HepG2 (cell line): ENCODE data around the gene UNC5CL. TPM values are rescaled to one million over a fixed set of nuclear protein-coding genes. Genes with fewer than 3 reads are reported as not detected.

Experiments used
- ADNP ChIP-seq: sonication (generic); formaldehyde crosslinking; IDR thresholded peaks from 2 replicates; pipeline ENCODE4 v1.4.0; 2020; ENCODE audit warnings: missing genetic modification reagents
- CSRNP1 ChIP-seq: sonication (generic); formaldehyde crosslinking; IDR thresholded peaks from 2 replicates; pipeline ENCODE4 v1.8.1; 2023; ENCODE audit warnings: mild to moderate bottlenecking, missing genetic modification reagents
- FOXK2 ChIP-seq: fragments of 450-650 bp; IDR thresholded peaks from 2 replicates; pipeline ENCODE4 v1.6.1; 2016
- HMG20B ChIP-seq: conservative IDR thresholded peaks from 2 replicates; pipeline ENCODE4 v1.6.1; 2016; ENCODE audit warnings: missing genetic modification reagents, missing compliant biosample characterization
- JUNB ChIP-seq: sonication (generic); formaldehyde crosslinking; IDR thresholded peaks from 2 replicates; pipeline ENCODE4 v1.8.0; 2022; ENCODE audit warnings: missing genetic modification reagents, mild to moderate bottlenecking, borderline replicate concordance
- MATR3 ChIP-seq: sonication (generic); formaldehyde crosslinking; IDR thresholded peaks from 2 replicates; pipeline ENCODE4 v1.4.0; 2020; ENCODE audit warnings: missing genetic modification reagents
- NFAT5 ChIP-seq: sonication (generic); formaldehyde crosslinking; IDR thresholded peaks from 2 replicates; pipeline ENCODE4 v1.4.0; 2020; ENCODE audit warnings: missing genetic modification reagents
- POLR2AphosphoS5 ChIP-seq: IDR thresholded peaks from 2 replicates; pipeline ENCODE4 v1.6.1; 2012; ENCODE audit warnings: low read depth, low read length
- SKIL ChIP-seq: sonication (generic); formaldehyde crosslinking; IDR thresholded peaks from 2 replicates; pipeline ENCODE4 v1.8.0; 2022; ENCODE audit warnings: missing genetic modification reagents, mild to moderate bottlenecking, moderate library complexity, borderline replicate concordance
- SRF ChIP-seq: IDR thresholded peaks from 2 replicates; pipeline ENCODE4 v1.6.1; 2011; ENCODE audit warnings: mild to moderate bottlenecking, low read depth, low read length, moderate library complexity
- TARDBP ChIP-seq: sonication (generic); formaldehyde crosslinking; IDR thresholded peaks from 2 replicates; pipeline ENCODE4 v1.8.0; 2022; ENCODE audit warnings: mild to moderate bottlenecking, missing genetic modification reagents
- ZKSCAN5 ChIP-seq: sonication (generic); formaldehyde crosslinking; IDR thresholded peaks from 2 replicates; pipeline ENCODE4 v1.5.1; 2020; ENCODE audit warnings: mild to moderate bottlenecking, missing genetic modification reagents
- ZNF33B ChIP-seq: sonication (generic); formaldehyde crosslinking; IDR thresholded peaks from 2 replicates; pipeline ENCODE4 v1.5.1; 2020; ENCODE audit warnings: mild to moderate bottlenecking, missing genetic modification reagents
- ZNF354B ChIP-seq: sonication (generic); formaldehyde crosslinking; IDR thresholded peaks from 2 replicates; pipeline ENCODE4 v1.8.0; 2022; ENCODE audit warnings: mild to moderate bottlenecking, missing genetic modification reagents
- ZNF558 ChIP-seq: sonication (generic); formaldehyde crosslinking; IDR thresholded peaks from 2 replicates; pipeline ENCODE4 v1.9.0; 2022; ENCODE audit warnings: mild to moderate bottlenecking, missing genetic modification reagents, borderline replicate concordance
- ZNF564 ChIP-seq: sonication (generic); formaldehyde crosslinking; IDR thresholded peaks from 2 replicates; pipeline ENCODE4 v1.8.1; 2023; ENCODE audit warnings: mild to moderate bottlenecking, missing genetic modification reagents
- ZNF674 ChIP-seq: sonication (generic); formaldehyde crosslinking; IDR thresholded peaks from 2 replicates; pipeline ENCODE4 v1.5.0; 2020; ENCODE audit warnings: low read depth, mild to moderate bottlenecking, missing genetic modification reagents
- polyA plus RNA-seq, 8 experiments: library from polyadenylated mRNA; depleted of rRNA in 3 of 8; stranded (reverse) in 7 of 8; unstranded in 1 of 8; fragments of >200 nt; fragmentation: Illumina TruSeq in 4 of 8; extraction: Trizol in 4 of 8; gene quantifications; 2 replicates each; pipeline versions ENCODE4 v1.2.1 to v1.2.3, GENCODE V29; 2011 to 2016; ENCODE audit warnings: low read depth in 4 of 8, missing spikeins in 1 of 8, mixed read lengths in 1 of 8; ENCODE audit not compliant: insufficient read depth in 1 of 8
- total RNA-seq, 5 experiments: library from RNA; depleted of rRNA; stranded (reverse); fragments of >200 nt; fragmentation: Illumina TruSeq; extraction: Trizol; gene quantifications; 2 replicates each; pipeline ENCODE4 v1.2.3, GENCODE V29; 2016; ENCODE audit warnings: low read depth in 1 of 5
- TF ChIP-seq, protein P1 (sequence below): fragments of 450-650 bp; IDR thresholded peaks from 2 replicates; pipeline ENCODE4 v1.6.1; 2017; ENCODE audit warnings: mild to moderate bottlenecking

UNC5CL gene
- total and polyA plus RNA-seq, 2 of the 13 experiments (the other 11 are each of a cell fraction or from before 2014, with no cell fraction given) = 2.4 to 2.5 TPM

DNA sequence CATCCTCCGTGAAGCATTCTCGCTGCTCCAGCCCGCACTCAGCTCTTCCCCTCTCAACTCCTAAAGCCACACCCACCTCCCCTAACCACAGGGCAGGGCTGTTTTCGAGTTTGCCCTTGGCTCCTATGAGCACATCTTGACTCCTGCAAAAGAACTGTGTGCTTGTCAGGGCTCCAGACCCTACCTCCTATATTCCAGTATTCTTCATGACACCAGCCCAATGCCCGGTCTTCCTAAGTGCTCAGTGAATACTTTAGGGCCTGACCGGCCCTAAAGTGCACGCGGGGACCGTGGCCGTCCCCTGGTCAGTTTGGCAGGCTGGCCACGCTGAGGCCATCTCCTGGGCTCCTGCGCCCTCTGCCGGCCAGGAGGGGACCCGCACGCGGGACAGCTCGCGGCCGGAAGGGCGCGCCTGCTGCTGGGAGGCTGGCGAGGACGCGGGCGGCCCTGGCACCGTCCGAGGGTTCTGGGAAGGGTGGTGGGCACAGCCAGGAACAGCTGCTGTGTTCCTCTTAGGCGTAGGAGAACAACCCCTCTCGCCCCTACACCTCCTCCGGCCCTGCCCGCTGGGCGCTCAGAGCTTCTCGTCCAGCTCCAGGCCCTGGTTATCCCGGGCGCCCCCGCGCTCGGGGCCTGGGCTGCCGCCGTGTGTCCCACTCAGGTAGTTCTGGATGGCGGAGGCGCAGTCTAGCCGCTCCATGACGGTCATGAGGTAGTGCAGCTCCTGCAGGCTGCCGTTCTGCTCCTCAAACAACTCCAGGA, 11.0 kb downstream of the UNC5CL start (continued):
- TF ChIP-seq NFAT5 (CRISPR knock-in tag) (no peak; the same call in 1 of the 2 replicates), POLR2AphosphoS5 (no peak), SRF (no peak), ZNF564 (no peak), ZNF558 (CRISPR knock-in tag) (no peak), TARDBP (CRISPR knock-in tag) (peak; percentile 42; the same call in 1 of the 2 replicates), HMG20B (CRISPR knock-in tag) (no peak), ZNF33B (CRISPR knock-in tag) (peak; percentile 77; the same call in 1 of the 2 replicates), FOXK2 (no peak), ZKSCAN5 (CRISPR knock-in tag) (no peak), ZNF354B (CRISPR knock-in tag) (no peak; the same call in 1 of the 2 replicates), JUNB (CRISPR knock-in tag) (no peak), ADNP (CRISPR knock-in tag) (no peak), SKIL (CRISPR knock-in tag) (no peak), ZNF674 (CRISPR knock-in tag) (no peak), CSRNP1 (CRISPR knock-in tag) (0 out of 2 replicates have a peak, but pooled peaks have one; percentile 32), MATR3 (CRISPR knock-in tag) (no peak)
- TF ChIP-seq, protein P1, sequence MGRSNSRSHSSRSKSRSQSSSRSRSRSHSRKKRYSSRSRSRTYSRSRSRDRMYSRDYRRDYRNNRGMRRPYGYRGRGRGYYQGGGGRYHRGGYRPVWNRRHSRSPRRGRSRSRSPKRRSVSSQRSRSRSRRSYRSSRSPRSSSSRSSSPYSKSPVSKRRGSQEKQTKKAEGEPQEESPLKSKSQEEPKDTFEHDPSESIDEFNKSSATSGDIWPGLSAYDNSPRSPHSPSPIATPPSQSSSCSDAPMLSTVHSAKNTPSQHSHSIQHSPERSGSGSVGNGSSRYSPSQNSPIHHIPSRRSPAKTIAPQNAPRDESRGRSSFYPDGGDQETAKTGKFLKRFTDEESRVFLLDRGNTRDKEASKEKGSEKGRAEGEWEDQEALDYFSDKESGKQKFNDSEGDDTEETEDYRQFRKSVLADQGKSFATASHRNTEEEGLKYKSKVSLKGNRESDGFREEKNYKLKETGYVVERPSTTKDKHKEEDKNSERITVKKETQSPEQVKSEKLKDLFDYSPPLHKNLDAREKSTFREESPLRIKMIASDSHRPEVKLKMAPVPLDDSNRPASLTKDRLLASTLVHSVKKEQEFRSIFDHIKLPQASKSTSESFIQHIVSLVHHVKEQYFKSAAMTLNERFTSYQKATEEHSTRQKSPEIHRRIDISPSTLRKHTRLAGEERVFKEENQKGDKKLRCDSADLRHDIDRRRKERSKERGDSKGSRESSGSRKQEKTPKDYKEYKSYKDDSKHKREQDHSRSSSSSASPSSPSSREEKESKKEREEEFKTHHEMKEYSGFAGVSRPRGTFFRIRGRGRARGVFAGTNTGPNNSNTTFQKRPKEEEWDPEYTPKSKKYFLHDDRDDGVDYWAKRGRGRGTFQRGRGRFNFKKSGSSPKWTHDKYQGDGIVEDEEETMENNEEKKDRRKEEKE = no peak
